NCI-H345 treated with DMSO at 0.1 percent for 48 hours (cell line): ENCODE results near the gene AMER3.
A peak's percentile ranks its signal among the peaks of the same experiment; 100 is the strongest.
"Not testable (repeated sequence)": the region's sequence is repeated elsewhere in the genome, so short reads cannot be mapped to it uniquely, and the experiment has no call there.

Source experiments
- DNase-seq: peaks from one replicate; lab custom pipeline; 2025; ENCODE audit not compliant: unreplicated experiment; lab: John Stamatoyannopoulos, UW

AMER3 gene, protein sequence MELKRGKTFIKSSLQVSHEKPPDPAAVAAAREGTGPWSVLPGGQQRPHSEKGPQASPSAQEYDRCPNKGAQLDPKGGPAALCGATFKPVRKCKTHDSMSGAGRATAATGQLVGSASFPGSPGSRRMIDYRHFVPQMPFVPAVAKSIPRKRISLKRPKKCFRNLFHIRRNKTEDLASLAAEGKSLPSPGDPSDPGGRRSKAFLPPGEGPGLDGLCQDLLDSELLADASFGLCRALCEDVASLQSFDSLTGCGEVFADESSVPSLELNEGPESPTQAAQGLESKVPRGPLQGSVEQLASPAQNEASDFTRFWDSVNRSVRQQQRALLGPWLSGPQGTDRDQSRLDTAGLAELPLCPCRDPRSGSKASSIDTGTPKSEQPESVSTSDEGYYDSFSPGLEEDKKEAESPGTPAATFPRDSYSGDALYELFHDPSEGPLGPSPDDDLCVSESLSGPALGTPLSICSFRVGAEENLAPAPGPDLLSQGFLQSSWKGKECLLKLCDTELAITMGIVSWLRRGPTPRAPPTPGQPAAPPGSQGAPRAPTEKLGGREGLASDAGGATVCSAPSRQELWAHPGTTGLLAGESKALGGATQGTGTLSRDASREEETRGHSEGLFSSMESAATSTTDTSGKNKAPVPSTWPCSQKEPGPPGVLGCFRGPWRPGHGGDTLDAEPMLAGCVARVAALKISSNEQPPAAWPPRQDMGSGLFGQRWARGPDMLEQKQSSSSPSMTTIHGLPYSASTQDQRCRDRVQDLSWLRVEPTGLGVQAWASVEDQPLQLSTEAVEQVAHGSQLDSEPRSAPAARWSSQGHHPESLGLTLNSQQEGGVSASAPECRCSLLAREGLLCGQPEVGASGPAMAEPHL

GRCh38 chr2:130755256-130756052 lies at the start of gene AMER3:
TSS of gene AMER3 (plus strand) at chr2:130755540. CDS start at chr2:130762073, 6,533 bp downstream.
- DNase-seq: peak; percentile 65

DNA sequence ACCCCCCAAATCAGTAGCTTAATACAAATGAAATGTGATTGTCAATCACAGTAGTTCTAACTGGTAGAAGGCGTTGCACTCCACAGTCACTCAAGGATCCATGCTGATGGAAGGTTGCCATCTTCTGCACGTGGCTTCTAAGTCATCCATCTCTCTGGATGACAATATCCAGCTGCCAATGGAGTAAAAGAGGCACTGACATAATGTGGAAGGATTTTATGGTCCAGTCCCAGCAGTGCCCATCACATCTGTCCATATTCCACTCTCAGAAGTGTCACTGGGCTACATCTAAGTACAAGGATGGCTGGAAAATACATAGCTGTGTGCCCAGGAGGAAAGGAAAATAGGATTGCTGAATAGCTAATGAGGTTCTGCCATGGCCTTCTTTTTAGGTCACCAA lies 40.5 kb upstream of the AMER3 start:
- DNase-seq: not testable (repeated sequence)

GRCh38 chr2:130720036-130720435 lies 35.3 kb upstream of the AMER3 start:
- no peak for DNase-seq

- no peak for DNase-seq
Measured at GRCh38 chr2:130720528-130720927, 34.8 kb upstream of the AMER3 start.

DNA sequence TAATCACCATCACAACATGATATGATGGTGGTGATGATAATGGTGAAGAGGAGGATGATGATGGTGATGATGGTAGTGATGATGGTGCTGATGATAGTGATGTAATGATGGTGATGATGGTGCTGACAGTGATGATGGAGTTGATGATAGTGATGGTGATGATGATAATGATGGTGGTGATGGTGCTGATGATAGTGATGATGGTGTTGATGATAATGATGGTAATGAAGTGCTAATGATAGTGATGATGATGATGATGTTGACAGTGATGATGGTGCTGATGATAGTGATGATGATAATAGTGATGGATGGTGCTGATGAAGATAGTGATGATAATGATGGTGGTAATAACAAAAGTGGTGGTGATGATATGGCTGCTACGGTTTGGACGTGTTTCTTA lies 30.9 kb upstream of the AMER3 start:
- DNase-seq: no peak

- DNase-seq: peak; percentile 65
Measured at GRCh38 chr2:130726614-130727180, 28.6 kb upstream of the AMER3 start.

- DNase-seq: peak; percentile 85
Measured at GRCh38 chr2:130727286-130727924, 27.9 kb upstream of the AMER3 start.

- DNase-seq: no peak
Measured at GRCh38 chr2:130728007-130728454, 27.3 kb upstream of the AMER3 start.

DNA sequence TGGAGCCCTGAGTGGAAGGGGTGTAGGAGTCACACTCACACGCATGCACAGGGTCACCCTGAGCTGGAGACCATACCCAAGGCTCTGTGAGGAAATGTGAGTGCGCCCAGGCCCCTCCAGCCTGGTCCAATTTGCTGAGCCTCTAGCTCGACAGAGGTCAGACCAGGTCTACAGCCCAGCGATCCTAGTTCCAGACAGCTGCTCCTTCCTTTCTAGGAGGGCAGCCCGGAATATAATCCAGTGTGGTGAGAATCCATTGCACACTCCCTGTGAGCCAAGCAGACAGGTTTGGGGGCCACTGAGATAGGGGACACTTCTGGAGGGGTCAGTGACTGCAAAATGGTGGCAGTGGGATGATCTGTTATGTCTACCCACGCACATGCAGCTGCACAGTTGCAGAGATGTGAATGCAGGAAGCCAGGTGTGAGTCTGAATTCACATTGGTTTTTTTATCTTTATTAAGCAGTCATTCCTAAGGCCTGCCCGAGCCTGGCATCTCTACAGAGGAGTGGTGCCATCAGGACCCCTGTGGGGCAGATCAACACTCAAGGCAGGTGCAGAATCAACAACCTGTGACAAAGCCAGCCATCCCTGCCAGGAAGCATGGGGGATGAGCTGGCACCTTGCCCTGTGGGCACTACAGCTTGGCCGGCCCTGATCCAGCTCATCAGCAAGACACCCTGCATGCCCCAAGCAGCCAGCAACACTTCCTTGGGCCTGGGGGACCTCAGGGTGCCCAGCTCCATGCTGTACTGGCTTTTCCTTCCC lies 26.6 kb upstream of the AMER3 start, which contains the start of gene GPR148:
TSS of gene GPR148 (plus strand) at position 522 of the 768 bp plus-strand sequence. CDS start at position 604, 82 bp downstream.
- peak; percentile 99 for DNase-seq

- DNase-seq: peak; percentile 73
Measured at GRCh38 chr2:130729322-130730299, 25.7 kb upstream of the AMER3 start.

GRCh38 chr2:130732257-130732656 lies 23.1 kb upstream of the AMER3 start:
- DNase-seq: not testable (repeated sequence)

DNA sequence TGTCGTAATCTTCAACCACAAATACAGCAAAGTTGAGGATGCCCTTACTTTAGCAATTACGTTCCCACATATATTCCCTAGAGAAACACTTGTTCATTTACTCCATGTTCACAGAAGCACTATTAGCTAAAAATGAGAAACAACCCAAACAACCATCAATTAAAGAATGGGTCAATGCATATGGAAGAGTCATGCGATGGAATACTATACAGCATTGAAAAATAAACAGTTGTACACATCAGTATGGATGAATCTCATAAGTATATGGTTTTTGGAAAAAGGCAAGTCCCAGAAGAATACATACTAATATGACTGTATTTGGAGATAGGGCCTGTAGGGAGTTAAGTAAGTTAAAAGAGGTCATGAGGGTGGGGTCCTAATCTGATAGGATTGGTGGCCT lies 20.1 kb upstream of the AMER3 start:
- DNase-seq: no peak

- DNase-seq: no peak
Measured at GRCh38 chr2:130736487-130736886, 18.9 kb upstream of the AMER3 start.

DNA sequence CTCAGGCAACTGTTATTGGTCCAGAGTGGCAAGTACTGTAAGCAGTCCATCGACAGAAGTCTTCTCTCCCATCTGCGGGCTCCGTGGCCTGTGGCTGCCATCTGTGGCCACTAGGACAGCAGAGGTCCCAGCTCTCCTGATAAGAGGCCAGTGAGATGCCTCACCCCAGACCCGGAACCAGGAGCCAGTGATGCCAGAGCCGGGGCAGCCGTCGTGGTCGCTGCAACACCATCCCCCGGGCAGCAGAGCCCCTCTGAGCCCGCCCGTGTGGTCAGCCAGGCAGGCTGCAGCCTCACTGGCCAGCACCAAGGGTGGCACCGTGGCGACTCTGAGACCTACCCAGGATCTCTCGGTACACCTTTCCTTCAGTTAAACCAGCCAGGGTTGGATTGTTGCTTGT lies 17.7 kb upstream of the AMER3 start:
- DNase-seq: no peak

- no peak for DNase-seq
Measured at GRCh38 chr2:130740671-130741070, 14.7 kb upstream of the AMER3 start.

DNA sequence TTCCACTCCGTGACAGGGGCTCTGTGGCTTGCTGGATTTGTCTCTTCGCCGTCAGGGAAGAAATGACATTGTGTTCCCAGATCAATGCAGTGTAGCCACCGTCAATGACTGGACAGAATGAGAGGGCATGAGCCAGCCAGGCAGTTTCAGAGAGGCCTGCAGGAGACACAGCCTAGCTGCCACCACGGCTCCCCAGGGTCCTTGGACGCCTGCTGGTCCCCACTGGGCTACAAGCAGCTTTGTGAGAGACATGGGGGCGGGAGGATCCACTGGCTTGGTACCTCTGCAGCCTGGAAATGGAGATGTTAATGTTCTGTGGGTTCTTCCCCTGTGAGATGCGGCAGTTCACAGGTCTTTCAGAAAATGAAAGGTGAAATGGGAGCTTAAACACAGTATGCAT lies 12.1 kb upstream of the AMER3 start:
- no peak for DNase-seq

DNA sequence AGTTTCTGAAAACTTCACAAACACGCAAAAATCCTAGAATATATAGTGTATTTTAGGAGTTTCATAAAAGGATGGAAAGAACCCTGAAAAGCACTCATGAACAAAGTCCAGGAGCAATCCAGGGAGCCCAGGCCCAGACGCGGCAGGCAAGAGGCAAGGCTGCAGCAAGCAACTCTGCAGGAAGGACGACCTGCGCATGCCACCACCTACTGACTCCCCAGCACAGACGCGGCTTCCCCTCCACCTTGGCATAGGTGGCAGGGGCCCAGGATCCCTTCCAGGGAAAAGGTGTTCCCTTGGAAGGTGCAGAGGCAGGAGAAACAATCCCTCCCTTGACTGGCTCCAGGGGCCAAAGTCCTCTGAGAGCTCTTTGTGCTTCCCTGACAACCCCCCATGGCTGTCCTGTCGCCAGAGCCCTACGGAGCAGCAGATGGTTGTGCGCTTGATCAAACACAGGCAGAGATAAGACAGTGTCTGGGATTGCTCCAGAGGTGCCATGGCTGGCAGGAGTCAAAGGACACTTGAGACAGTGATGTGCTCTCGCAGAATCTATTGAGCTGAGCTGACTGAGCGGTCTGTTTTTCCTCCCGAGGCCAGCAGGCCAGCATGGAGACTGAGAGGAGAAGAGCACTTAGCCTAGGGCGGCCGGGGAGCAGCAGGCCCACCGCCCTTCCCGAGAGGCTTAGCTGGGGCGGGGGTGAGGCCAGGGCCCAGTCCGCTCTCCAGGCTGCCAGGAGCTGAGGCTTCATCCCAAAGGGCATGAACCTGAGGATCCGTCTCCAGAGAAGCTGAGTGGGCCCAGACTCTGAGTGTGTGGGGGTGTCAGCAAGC lies 10.8 kb upstream of the AMER3 start:
- no peak for DNase-seq
